Measurements from ENCODE around the gene DHX32.
"Not testable (repeated sequence)": the region's sequence is repeated elsewhere in the genome, so short reads cannot be mapped to it uniquely, and the experiment has no call there.

Gene DHX32

GRCh38 chr10:125916977-125917376, 35.9 kb upstream of the DHX32 start:
- H3K4me3 ChIP-seq (ENCODE audit: low read depth, low read length), result no peak overlapping the region
- TF ChIP-seq, protein P1, sequence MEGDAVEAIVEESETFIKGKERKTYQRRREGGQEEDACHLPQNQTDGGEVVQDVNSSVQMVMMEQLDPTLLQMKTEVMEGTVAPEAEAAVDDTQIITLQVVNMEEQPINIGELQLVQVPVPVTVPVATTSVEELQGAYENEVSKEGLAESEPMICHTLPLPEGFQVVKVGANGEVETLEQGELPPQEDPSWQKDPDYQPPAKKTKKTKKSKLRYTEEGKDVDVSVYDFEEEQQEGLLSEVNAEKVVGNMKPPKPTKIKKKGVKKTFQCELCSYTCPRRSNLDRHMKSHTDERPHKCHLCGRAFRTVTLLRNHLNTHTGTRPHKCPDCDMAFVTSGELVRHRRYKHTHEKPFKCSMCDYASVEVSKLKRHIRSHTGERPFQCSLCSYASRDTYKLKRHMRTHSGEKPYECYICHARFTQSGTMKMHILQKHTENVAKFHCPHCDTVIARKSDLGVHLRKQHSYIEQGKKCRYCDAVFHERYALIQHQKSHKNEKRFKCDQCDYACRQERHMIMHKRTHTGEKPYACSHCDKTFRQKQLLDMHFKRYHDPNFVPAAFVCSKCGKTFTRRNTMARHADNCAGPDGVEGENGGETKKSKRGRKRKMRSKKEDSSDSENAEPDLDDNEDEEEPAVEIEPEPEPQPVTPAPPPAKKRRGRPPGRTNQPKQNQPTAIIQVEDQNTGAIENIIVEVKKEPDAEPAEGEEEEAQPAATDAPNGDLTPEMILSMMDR (IDR thresholded peaks at IDR 0.05; ENCODE audit: low read depth, low read length, missing control alignments), result no peak
- in situ Hi-C loops (cut with HindIII; ENCODE audit: low pct_ligation_motif_present, low sequenced_read_pairs), result no loop called here

DNA sequence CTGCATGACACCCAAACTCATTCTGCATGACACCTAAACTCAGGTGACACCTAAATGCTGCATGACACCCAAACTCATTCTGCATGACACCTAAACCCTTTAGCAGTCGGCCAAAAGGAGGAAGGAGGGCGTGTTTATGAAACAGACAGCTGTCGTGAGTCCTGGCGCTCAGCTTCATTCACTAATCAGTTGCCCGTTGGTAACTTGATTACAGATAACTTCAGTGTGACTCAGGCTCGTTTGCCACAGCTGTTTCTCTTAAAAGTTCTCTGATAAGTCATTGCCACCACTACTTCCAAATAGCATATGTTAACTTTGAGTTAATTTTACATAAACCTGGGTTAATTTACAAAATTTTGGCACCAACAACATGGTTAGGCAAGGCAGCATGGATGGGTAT, 32.2 kb upstream of the DHX32 start:
- in situ Hi-C loops (cut with HindIII; ENCODE audit: low pct_ligation_motif_present, low sequenced_read_pairs); DNase-seq: not testable (repeated sequence)

More at GRCh38 chr10:125916977-125917376, 35.9 kb upstream of the DHX32 start:
- DNase-seq, result no peak
- Histone ChIP-seq H3K36me3 (replicated peaks) (no peaks in the 10 kb centered on the region), H3K27ac (no peak overlapping the region), H3K27me3 (replicated peaks) (no peaks in the 10 kb centered on the region)

DNA sequence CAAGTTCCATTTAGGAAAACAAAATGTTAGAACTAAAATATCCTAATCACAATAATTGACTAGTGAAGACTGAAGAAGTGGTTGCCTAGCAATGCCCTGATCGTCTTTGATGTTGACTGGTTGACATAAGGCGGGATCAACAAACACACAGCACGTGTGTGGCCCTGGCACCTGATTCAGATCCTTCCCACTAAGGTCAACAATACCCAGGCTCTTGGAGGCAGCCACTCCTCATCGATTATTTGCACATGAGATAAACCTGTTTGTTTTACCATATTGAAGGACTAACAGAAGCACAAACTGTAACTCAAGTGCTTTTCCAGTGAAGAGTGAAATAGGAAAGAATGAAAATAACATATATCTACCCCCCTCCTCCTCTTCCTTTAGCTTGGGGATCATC, 30.9 kb upstream of the DHX32 start:
- Histone ChIP-seq H3K4me3 (ENCODE audit: low read depth, low read length) (no peak overlapping the region), H3K27me3 (replicated peaks) (no peaks in the 10 kb centered on the region), H3K27ac (no peak overlapping the region), H3K36me3 (replicated peaks) (no peaks in the 10 kb centered on the region)
- in situ Hi-C loops (cut with HindIII; ENCODE audit: low pct_ligation_motif_present, low sequenced_read_pairs), result no loop called here
- TF ChIP-seq, protein P1 (IDR thresholded peaks at IDR 0.05; ENCODE audit: low read depth, low read length, missing control alignments), result no peak
- DNase-seq, result no peak

More for the DNA sequence above, 32.2 kb upstream of the DHX32 start:
- not testable (repeated sequence) for H3K4me3 ChIP-seq (ENCODE audit: low read depth, low read length); H3K27me3 ChIP-seq (replicated peaks); H3K36me3 ChIP-seq (replicated peaks); H3K27ac ChIP-seq

DNA sequence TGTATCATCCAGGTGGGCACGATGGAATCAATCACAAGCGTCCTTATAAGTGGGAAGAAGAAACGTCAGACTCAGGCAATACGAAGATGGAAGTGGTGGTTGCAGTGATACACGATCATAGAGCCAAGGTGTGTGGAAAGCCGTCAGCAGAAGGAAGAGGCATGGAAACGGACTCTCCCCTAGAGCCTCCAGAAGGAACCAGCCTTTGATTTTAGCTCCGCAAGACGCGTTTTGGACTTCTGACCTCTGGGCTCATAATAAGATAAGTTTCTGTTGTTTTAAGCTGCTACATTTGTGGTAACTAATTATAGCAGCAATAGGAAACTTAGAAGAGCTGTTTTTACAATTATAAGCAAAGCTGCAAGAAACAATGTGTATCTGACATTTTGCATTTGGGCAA, 30.1 kb upstream of the DHX32 start:
- Histone ChIP-seq H3K27me3 (replicated peaks) (no peaks in the 10 kb centered on the region), H3K36me3 (replicated peaks) (no peaks in the 10 kb centered on the region), H3K27ac (no peak overlapping the region), H3K4me3 (ENCODE audit: low read depth, low read length) (no peak overlapping the region)
- no peak for DNase-seq
- TF ChIP-seq, protein P1 (IDR thresholded peaks at IDR 0.05; ENCODE audit: low read depth, low read length, missing control alignments), result no peak
- in situ Hi-C loops (cut with HindIII; ENCODE audit: low pct_ligation_motif_present, low sequenced_read_pairs), result no loop called here

GRCh38 chr10:125909491-125909890, 28.4 kb upstream of the DHX32 start:
- in situ Hi-C loops (cut with HindIII; ENCODE audit: low pct_ligation_motif_present, low sequenced_read_pairs); H3K27ac ChIP-seq; H3K27me3 ChIP-seq (replicated peaks); H3K4me3 ChIP-seq (ENCODE audit: low read depth, low read length); DNase-seq; H3K36me3 ChIP-seq (replicated peaks): not testable (repeated sequence)

GRCh38 chr10:125908813-125909212, 27.7 kb upstream of the DHX32 start:
- H3K36me3 ChIP-seq (replicated peaks); H3K27me3 ChIP-seq (replicated peaks); DNase-seq; in situ Hi-C loops (cut with HindIII; ENCODE audit: low pct_ligation_motif_present, low sequenced_read_pairs); H3K27ac ChIP-seq; H3K4me3 ChIP-seq (ENCODE audit: low read depth, low read length): not testable (repeated sequence)

DNA sequence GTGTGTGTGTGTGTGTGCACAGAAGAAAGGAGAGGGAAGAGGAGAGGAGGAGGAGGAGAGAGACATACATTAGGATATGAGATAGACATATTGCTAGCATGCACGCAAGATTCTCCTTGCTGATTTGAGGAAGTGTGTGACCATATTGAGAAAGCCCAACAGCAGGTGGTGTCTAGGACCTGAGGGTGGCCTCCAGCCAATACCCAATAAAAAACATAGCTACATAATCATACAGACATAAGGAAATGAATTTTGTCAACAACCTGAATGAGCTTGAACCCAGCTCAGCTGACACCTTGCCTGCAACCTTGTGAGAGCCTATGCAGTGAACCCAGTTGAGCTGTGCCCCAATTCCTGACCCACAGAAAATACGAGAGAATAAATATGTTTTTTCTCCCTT, 26.5 kb upstream of the DHX32 start:
- in situ Hi-C loops (cut with HindIII; ENCODE audit: low pct_ligation_motif_present, low sequenced_read_pairs); H3K27ac ChIP-seq; H3K27me3 ChIP-seq (replicated peaks); H3K36me3 ChIP-seq (replicated peaks); H3K4me3 ChIP-seq (ENCODE audit: low read depth, low read length); DNase-seq: not testable (repeated sequence)

DNA sequence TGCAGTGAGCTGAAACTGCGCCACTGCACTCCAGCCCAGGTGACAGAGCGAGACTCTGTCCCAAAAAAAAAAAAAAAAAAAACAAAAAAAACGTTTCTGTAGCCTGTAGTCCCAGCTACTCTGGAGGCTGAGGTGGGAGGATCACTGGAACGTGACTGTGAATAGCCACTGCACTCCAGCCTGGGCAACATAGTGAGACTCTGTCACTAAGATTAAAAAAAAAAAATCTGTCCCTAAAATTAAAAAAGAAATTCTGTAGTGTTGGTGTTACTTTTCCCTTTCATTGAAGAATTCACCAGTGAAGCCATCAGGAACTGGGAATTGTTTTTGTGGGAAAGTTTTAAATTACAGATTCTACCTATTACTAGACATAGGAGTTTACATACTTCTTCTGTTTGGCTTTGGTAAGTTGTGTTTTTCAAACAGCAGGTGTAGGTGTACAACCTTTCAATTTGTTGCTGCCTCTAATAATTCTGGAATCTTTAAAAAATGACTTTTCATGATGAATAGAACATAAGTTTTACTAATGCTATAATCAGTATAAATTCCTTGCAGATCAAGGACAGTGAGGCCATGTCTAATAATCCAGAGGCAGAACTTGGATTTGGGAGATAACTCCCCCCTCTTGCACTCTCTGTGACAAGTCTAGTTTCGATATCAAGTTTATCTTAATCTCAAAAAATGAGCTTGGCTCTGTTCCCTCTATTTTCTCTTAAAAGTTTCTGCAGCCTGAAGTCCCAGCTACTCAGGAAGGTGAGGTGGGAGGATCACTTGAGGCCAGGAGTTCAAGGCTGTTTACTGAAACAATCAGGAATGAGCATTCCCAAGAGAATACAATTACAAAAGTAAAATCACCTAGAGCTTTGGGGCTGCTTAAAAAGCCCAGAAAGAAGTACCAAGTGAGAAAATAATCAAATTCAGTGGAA, 24.2 kb upstream of the DHX32 start:
- DNase-seq; in situ Hi-C loops (cut with HindIII; ENCODE audit: low pct_ligation_motif_present, low sequenced_read_pairs): not testable (repeated sequence)

DNA sequence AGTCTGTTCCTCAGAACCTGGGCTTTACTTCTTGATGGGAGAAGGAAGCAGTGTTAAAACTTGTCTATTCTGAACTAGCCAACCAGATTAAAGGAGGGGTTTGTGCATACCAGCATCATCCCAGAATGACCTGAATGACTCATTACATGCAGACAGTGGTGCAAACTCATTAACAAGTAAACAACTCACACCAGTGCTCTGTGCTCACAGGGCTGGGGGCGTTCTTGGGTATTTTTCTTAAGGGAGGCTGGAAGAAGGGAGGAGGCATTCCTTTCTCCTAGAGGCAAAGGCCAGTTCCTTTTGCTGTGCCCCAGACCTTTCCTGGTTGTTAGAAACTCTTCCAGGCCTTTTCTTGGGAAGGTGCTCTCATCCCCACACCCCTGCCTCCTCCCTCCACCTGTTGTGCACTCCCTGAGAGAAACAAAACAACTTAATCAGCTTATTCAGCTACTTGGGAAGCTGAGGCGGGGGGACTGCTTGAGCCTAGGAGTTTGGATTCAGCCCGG, 22.1 kb upstream of the DHX32 start:
- H3K36me3 ChIP-seq (replicated peaks); in situ Hi-C loops (cut with HindIII; ENCODE audit: low pct_ligation_motif_present, low sequenced_read_pairs); H3K27me3 ChIP-seq (replicated peaks); DNase-seq; H3K27ac ChIP-seq; H3K4me3 ChIP-seq (ENCODE audit: low read depth, low read length): not testable (repeated sequence)

More for the DNA sequence above, 24.2 kb upstream of the DHX32 start:
- H3K27ac ChIP-seq; H3K4me3 ChIP-seq (ENCODE audit: low read depth, low read length); H3K27me3 ChIP-seq (replicated peaks); H3K36me3 ChIP-seq (replicated peaks): not testable (repeated sequence)

- DNase-seq; H3K4me3 ChIP-seq (ENCODE audit: low read depth, low read length); H3K27me3 ChIP-seq (replicated peaks); H3K36me3 ChIP-seq (replicated peaks); H3K27ac ChIP-seq; in situ Hi-C loops (cut with HindIII; ENCODE audit: low pct_ligation_motif_present, low sequenced_read_pairs): not testable (repeated sequence)
Measured at GRCh38 chr10:125900963-125901362, 19.9 kb upstream of the DHX32 start.

DNA sequence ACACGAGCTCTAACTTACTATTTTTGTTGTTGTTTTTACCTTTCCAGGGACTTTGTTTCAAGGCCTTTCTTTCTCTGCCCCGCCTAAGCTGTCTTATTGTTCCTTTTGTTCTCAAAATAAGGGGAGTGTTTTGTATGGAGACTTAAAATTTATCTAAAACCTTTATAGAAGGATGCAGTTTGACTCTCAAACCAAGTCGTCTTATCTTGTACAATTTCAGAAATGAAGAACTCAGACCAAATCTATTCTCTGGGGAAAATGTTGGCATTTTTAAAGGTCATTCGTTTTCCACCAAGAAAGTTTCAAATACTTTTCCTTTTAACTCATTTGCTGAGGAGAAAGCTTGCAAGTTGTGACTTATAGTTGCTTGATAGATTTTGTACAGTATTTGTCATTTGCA, 16.2 kb upstream of the DHX32 start:
- H3K27me3 ChIP-seq (replicated peaks); H3K36me3 ChIP-seq (replicated peaks); in situ Hi-C loops (cut with HindIII; ENCODE audit: low pct_ligation_motif_present, low sequenced_read_pairs); H3K27ac ChIP-seq; DNase-seq: not testable (repeated sequence)
- H3K4me3 ChIP-seq (ENCODE audit: low read depth, low read length), result peak overlapping the region; percentile 75

Measured in brain microvascular endothelial cell (primary cell).